Left forelimb (tissue), 1 donor: ENCODE data around the gene ZNF181.

Source experiments
- DNase-seq: peaks from one replicate; pipeline ENCODE4 v3.0.0-alpha.2; 2018; ENCODE audit warnings: low spot score

The ZNF181 gene

DNA sequence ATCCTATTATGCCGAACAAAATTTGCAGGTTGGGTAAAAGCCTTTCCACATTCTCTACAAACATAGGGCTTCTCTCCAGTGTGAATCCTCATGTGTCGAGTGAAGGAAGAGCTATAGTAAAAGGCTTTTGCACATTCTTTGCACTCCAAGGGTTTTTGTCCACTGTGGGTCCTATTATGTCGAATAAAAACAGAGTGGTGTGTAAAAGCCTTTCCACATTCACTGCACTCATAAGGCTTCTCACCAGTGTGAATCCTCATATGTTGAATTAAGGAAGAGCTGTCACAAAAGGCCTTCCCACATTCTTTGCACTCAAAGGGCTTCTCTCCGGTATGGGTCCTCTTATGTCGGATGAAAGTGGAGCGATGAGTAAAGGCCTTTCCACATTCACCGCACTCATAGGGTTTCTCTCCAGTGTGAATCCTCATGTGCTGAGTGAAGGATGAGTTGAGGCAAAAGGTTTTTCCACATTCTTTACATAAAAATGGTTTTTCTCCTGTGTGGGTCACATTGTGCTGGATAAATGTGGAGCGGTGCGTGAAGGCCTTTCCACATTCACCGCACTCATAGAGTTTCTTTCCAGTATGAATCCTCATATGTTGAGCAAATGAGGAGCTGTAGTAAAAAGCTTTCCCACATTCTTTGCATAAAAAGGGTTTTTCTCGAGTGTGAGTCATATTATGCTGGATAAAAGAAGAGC lies 25.3 kb downstream of the ZNF181 start:
- DNase-seq: no peak

- DNase-seq: no peak
Measured at GRCh38 chr19:34766386-34766785, 32.3 kb downstream of the ZNF181 start.

- no peak for DNase-seq
Measured at GRCh38 chr19:34767951-34768350, 33.9 kb downstream of the ZNF181 start.

DNA sequence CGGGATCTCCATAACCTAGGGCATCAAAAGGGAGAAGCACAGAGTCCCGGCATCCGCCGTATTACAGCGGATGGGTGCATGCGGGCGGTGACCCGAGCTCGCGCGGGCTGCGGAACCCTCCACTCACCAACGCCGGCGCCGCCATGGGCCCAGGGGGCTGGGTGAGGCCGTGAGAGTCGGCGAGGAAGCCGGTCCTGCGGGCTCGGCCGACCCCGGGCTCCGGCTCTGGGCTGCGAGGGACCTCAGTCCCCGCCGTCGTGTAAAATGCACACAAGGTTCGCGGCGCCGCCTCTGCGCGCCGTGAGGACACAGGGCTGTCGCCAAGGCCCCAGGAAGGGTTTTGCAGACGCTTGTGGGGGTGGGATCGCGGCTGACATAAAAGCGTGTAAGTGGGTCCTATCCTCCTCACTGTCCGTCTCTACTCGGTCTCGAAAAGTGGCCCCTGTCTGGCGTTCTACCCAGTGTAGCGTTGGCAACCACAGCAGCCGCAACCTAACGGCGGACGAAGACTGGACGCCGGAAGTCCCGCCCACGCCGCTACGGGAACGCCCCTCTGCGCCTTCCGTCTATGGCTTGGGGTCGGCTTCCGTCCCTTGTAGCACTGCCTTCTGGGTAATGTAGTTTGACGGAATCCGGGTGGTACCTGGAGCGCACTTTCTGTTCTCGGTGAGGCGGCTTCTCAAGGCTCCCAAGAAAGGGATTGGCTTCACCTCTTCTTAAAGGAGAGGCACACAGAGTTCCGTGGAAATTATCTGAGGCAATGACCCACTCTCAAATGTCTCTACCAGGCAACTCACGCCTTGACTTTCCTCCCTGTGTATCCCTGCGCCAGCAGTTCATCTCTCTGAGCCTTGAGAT lies 38.9 kb downstream of the ZNF181 start, which contains the start of gene ZNF599:
Gene ZNF599, minus strand, starts transcription at position 519 of the 858 bp plus-strand sequence. Its CDS starts 374 bp downstream, at position 145.
- DNase-seq: peak; percentile 95

GRCh38 chr19:34773555-34773864 lies 39.5 kb downstream of the ZNF181 start:
- no peak for DNase-seq

DNA sequence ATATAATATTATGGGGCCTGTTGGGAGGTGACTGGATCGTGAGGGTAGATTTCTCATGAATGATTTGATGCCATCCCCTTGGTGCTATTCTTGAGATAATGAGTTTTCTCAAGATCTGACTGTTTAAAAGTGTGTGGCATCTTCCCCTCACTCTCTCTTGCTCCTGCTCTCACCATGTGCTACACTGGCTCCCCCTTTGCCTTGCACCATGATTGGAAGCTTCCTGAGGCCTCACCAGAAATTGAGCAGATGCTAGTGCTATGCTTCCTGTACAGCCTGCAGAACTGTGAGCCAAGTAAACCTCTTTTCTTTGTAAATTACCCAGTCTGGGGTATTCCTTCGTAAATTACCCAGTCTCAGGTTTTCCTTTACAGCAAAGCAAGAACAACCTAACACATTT lies 40.8 kb downstream of the ZNF181 start:
- DNase-seq: no peak

DNA sequence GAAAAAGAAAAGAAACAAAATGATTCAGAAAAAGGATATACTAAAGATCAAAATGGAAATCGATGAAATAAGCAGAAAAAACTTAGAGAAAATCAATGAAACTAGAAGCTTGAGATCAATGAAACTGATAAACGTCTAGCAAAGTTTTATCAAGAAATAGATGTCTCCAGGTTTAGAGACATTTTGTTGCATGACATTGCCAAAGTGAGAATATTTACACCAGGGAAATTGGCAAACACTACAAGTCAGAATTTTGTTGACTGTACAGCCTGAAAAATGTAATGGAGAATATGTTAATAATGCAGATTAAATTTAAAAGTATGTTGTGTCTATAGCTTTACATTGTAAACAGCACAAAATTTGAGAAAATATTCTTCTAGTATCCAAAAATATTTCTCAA lies 44.3 kb downstream of the ZNF181 start:
- DNase-seq: no peak

GRCh38 chr19:34779652-34780051 lies 45.6 kb downstream of the ZNF181 start:
- DNase-seq: no peak

DNA sequence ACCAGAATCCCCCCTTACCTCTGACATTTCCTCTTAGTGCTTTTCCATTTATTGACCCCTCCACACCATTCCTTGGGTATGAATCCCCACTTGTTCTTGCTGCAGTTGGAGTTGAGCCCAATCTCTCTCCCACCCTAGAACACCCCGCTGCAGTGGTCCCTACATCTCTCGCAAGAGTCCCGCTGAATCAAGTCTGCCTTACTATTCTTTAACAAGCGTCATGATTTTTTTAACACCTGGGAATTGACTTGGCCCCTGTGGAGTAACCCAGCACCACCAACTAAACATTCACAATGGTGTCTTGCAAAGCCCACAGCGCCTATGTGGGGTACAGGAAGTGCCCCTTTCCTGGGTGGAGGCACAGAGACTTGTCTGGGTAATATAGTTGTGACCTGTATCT lies 52.2 kb downstream of the ZNF181 start:
- DNase-seq: no peak

- no peak for DNase-seq
Measured at GRCh38 chr19:34787059-34787824, 53.2 kb downstream of the ZNF181 start.

DNA sequence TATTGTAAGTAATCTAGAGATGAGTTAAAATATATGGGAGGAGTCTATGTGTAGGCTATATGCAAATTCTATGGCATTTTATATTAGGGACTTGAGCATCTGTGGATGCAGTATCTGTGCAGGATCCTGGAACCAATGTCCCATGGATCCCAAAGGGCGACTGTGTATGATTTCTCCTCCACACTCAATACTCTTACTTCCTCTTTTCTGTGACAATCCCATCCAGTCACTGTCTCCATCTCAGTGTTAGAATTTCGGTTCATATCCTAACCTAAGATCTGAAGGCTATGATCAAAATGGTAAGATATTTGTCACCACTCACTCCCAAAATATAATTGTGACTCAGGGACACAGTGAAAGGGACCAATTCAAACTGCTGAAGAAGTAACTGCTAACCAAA lies 54.0 kb downstream of the ZNF181 start:
- no peak for DNase-seq

- DNase-seq: no peak
Measured at GRCh38 chr19:34793565-34793964, 59.5 kb downstream of the ZNF181 start.

GRCh38 chr19:34794066-34794960 lies 60.3 kb downstream of the ZNF181 start:
- no peak for DNase-seq
